Bronchial epithelial cell (primary cell): Measurements from ENCODE around the gene TMPRSS4. TPM values are rescaled to one million over a fixed set of nuclear protein-coding genes. Genes with fewer than 3 reads are reported as not detected.
A peak's percentile ranks its signal among the peaks of the same experiment; 100 is the strongest.

ENCODE experiments used
- DNase-seq: peaks from one replicate; pipeline ENCODE4 v3.0.0-alpha.2; 2010; ENCODE audit warnings: low read depth
- FAIRE-seq: peaks from 2 replicates; lab custom pipeline; 2011; peaks lifted over from hg19 to GRCh38; lab: Jason Lieb, UNC
- H3K27me3 ChIP-seq: 2 replicates; pipeline ENCODE4 v1.5.1; 2011; ENCODE audit warnings: low read length; ENCODE audit not compliant: control insufficient read depth, insufficient read depth
- H3K36me3 ChIP-seq: 2 replicates; pipeline ENCODE4 v1.5.1; 2011; ENCODE audit warnings: low read length; ENCODE audit not compliant: control insufficient read depth, insufficient read depth
- H3K4me3 ChIP-seq: 2 replicates; pipeline ENCODE4 v1.5.1; 2011; ENCODE audit warnings: mild to moderate bottlenecking, low read depth, low read length, control low read depth
- CTCF ChIP-seq: IDR thresholded peaks from 2 replicates; pipeline ENCODE4 v1.5.1; 2011; ENCODE audit warnings: mild to moderate bottlenecking, moderate library complexity, low read length, control low read depth, inconsistent platforms; ENCODE audit not compliant: insufficient read depth, severe bottlenecking
- total RNA-seq: library from RNA; depleted of rRNA; stranded (reverse); fragments of >200 nt; gene quantifications from 2 replicates; pipeline ENCODE4 v1.2.1, GENCODE V29; 2014

Gene TMPRSS4
- total RNA-seq, 1 donor from 2014 or later = 42.4 TPM

GRCh38 chr11:118100691-118101232 lies 23.9 kb downstream of the TMPRSS4 start:
- TF ChIP-seq CTCF = no peak
- H3K4me3 ChIP-seq = no peak overlapping the region
- H3K27me3 ChIP-seq = no peaks in the 10 kb centered on the region
- DNase-seq = no peak
- no peak for FAIRE-seq
- peaks cover 7% of the 10 kb centered on the region for H3K36me3 ChIP-seq

GRCh38 chr11:118102721-118103261 lies 25.9 kb downstream of the TMPRSS4 start:
- no peak for TF ChIP-seq CTCF
- no peak for DNase-seq
- H3K27me3 ChIP-seq = no peaks in the 10 kb centered on the region
- no peak overlapping the region for H3K4me3 ChIP-seq
- no peak for FAIRE-seq
- peaks cover 7% of the 10 kb centered on the region for H3K36me3 ChIP-seq

GRCh38 chr11:118104491-118104890 lies 27.6 kb downstream of the TMPRSS4 start:
- FAIRE-seq (no peak), DNase-seq (no peak)
- no peaks in the 10 kb centered on the region for H3K27me3 ChIP-seq
- H3K36me3 ChIP-seq = peaks cover 5% of the 10 kb centered on the region
- no peak overlapping the region for H3K4me3 ChIP-seq
- TF ChIP-seq CTCF = no peak

- TF ChIP-seq CTCF = no peak
- Histone ChIP-seq H3K27me3 (no peaks in the 10 kb centered on the region), H3K36me3 (peaks cover 4% of the 10 kb centered on the region), H3K4me3 (no peak overlapping the region)
- no peak for DNase-seq
- FAIRE-seq = no peak
Observed at GRCh38 chr11:118105657-118106305, 28.9 kb downstream of the TMPRSS4 start.

GRCh38 chr11:118106789-118107335 lies 30.0 kb downstream of the TMPRSS4 start:
- Histone ChIP-seq H3K27me3 (no peaks in the 10 kb centered on the region), H3K36me3 (peaks cover 4% of the 10 kb centered on the region), H3K4me3 (no peak overlapping the region)
- TF ChIP-seq CTCF = no peak
- DNase-seq (peak; percentile 80), FAIRE-seq (no peak)
